ENCODE data around the gene ADGRA1.

ADGRA1 gene

DNA sequence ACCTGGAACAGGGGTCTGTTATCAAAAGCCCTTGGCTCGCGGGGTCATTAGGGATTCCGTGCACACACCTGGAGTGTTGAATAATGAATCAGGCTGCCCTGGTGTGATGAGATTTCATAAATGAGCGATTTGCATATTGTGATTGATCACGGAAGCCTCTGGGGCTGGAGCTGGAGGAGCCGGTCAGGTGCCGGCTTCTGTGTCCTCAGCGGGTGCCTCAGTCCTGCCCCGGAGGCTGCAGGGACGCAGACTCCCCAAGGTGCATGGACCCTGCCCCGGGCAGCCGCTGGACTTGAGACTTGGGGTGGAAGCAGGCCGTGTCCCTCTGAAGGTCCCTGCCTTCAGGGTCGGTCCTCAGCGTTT, 47.9 kb upstream of the ADGRA1 start:
- no peak overlapping the region for H3K4me3 ChIP-seq (ENCODE audit: low read length)
- no peaks in the 10 kb centered on the region for H3K36me3 ChIP-seq (replicated peaks; ENCODE audit: insufficient read depth, low read length)
- TF ChIP-seq, protein P1, sequence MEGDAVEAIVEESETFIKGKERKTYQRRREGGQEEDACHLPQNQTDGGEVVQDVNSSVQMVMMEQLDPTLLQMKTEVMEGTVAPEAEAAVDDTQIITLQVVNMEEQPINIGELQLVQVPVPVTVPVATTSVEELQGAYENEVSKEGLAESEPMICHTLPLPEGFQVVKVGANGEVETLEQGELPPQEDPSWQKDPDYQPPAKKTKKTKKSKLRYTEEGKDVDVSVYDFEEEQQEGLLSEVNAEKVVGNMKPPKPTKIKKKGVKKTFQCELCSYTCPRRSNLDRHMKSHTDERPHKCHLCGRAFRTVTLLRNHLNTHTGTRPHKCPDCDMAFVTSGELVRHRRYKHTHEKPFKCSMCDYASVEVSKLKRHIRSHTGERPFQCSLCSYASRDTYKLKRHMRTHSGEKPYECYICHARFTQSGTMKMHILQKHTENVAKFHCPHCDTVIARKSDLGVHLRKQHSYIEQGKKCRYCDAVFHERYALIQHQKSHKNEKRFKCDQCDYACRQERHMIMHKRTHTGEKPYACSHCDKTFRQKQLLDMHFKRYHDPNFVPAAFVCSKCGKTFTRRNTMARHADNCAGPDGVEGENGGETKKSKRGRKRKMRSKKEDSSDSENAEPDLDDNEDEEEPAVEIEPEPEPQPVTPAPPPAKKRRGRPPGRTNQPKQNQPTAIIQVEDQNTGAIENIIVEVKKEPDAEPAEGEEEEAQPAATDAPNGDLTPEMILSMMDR (IDR thresholded peaks at IDR 0.05; ENCODE audit: low read length): no peak
- TF ChIP-seq EZH2phosphoT487 (IDR thresholded peaks at IDR 0.05; ENCODE audit: low read length) (no peak), EZH2 (optimal IDR thresholded peaks at IDR 0.05; ENCODE audit: low read depth, low read length) (no peak)
- H3K9me3 ChIP-seq (replicated peaks; ENCODE audit: insufficient read depth, low read length): no peaks in the 10 kb centered on the region
- no peak for DNase-seq
- H3F3A ChIP-seq (ENCODE audit: insufficient read depth, low read length): no peaks in the 10 kb centered on the region
- H4K20me1 ChIP-seq (ENCODE audit: insufficient read depth, low read length): no peaks in the 10 kb centered on the region
- H3K9me2 ChIP-seq (replicated peaks; ENCODE audit: insufficient read depth, low read length): no peaks in the 10 kb centered on the region
- no peak overlapping the region for H3K27ac ChIP-seq (ENCODE audit: low read length)
- H3K4me2 ChIP-seq (ENCODE audit: low read depth, low read length): no peak overlapping the region
- H3K9ac ChIP-seq (ENCODE audit: low read length): no peak overlapping the region
- H2AFZ ChIP-seq (ENCODE audit: low read length): no peak overlapping the region
- H3K4me1 ChIP-seq (ENCODE audit: low read length): no peaks in the 10 kb centered on the region
- no peaks in the 10 kb centered on the region for H3K79me2 ChIP-seq (ENCODE audit: low read length)
- peaks cover 63% of the 10 kb centered on the region for H3K27me3 ChIP-seq (replicated peaks; ENCODE audit: insufficient read depth, low read length)

DNA sequence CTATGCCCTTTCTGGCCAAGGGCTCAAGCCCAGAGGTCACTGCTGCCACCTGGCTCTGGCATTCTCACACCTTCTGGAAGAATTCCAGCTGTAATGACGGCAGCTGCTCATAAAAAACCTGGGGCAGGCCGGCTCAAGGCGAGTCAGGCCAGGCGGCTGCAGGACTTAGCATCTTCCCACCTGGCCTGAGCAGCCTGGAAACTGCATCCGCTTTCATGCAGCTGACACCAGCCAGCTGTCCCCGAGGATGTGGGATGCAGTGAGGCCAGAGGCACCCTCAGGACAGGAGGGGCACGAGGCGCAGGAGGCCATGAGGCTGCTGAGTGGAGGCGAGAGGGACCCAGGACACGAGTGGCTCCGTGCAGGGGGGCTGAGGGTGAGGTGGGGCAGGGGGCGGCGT, 47.5 kb upstream of the ADGRA1 start:
- Histone ChIP-seq H3K36me3 (replicated peaks; ENCODE audit: insufficient read depth, low read length) (no peaks in the 10 kb centered on the region), H3K4me1 (ENCODE audit: low read length) (no peaks in the 10 kb centered on the region), H3F3A (ENCODE audit: insufficient read depth, low read length) (no peaks in the 10 kb centered on the region), H3K9me3 (replicated peaks; ENCODE audit: insufficient read depth, low read length) (no peaks in the 10 kb centered on the region), H3K9ac (ENCODE audit: low read length) (no peak overlapping the region), H2AFZ (ENCODE audit: low read length) (no peak overlapping the region), H3K27ac (ENCODE audit: low read length) (no peak overlapping the region), H3K27me3 (replicated peaks; ENCODE audit: insufficient read depth, low read length) (peaks cover 61% of the 10 kb centered on the region), H3K4me3 (ENCODE audit: low read length) (no peak overlapping the region), H4K20me1 (ENCODE audit: insufficient read depth, low read length) (no peaks in the 10 kb centered on the region), H3K79me2 (ENCODE audit: low read length) (no peaks in the 10 kb centered on the region), H3K4me2 (ENCODE audit: low read depth, low read length) (no peak overlapping the region), H3K9me2 (replicated peaks; ENCODE audit: insufficient read depth, low read length) (no peaks in the 10 kb centered on the region)
- DNase-seq: no peak
- TF ChIP-seq, protein P1 (IDR thresholded peaks at IDR 0.05; ENCODE audit: low read length): no peak
- TF ChIP-seq EZH2 (optimal IDR thresholded peaks at IDR 0.05; ENCODE audit: low read depth, low read length): no peak
- TF ChIP-seq EZH2phosphoT487 (IDR thresholded peaks at IDR 0.05; ENCODE audit: low read length): no peak

DNA sequence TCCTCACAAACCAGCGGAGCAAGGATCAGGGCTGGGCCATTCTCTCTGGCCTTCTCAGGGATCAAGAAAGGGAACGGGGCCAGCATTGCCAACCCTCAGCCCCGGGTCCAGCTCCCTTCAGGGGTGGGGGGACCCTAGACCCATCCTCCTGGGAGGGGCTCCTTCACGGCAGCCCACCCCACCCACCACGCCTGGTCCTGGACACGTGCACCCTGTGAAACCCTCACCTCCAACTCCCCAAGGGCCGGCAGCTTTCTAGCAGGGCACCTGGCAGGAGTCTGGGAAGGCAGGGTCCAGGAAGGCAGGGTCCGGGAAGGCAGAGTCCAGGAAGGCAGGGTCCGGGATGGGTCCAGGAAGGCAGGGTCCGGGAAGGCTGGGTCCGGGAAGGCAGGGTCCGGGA, 46.6 kb upstream of the ADGRA1 start:
- H3K4me3 ChIP-seq (ENCODE audit: low read length): no peak overlapping the region
- peaks cover 55% of the 10 kb centered on the region for H3K27me3 ChIP-seq (replicated peaks; ENCODE audit: insufficient read depth, low read length)
- DNase-seq: no peak
- no peaks in the 10 kb centered on the region for H3K4me1 ChIP-seq (ENCODE audit: low read length)
- no peaks in the 10 kb centered on the region for H3K36me3 ChIP-seq (replicated peaks; ENCODE audit: insufficient read depth, low read length)
- no peaks in the 10 kb centered on the region for H3K9me2 ChIP-seq (replicated peaks; ENCODE audit: insufficient read depth, low read length)
- H4K20me1 ChIP-seq (ENCODE audit: insufficient read depth, low read length): no peaks in the 10 kb centered on the region
- no peak overlapping the region for H3K27ac ChIP-seq (ENCODE audit: low read length)
- no peak overlapping the region for H3K9ac ChIP-seq (ENCODE audit: low read length)
- no peaks in the 10 kb centered on the region for H3K9me3 ChIP-seq (replicated peaks; ENCODE audit: insufficient read depth, low read length)
- TF ChIP-seq EZH2phosphoT487 (IDR thresholded peaks at IDR 0.05; ENCODE audit: low read length): no peak
- H3K4me2 ChIP-seq (ENCODE audit: low read depth, low read length): no peak overlapping the region
- H3K79me2 ChIP-seq (ENCODE audit: low read length): no peaks in the 10 kb centered on the region
- no peak overlapping the region for H2AFZ ChIP-seq (ENCODE audit: low read length)
- H3F3A ChIP-seq (ENCODE audit: insufficient read depth, low read length): no peaks in the 10 kb centered on the region

DNA sequence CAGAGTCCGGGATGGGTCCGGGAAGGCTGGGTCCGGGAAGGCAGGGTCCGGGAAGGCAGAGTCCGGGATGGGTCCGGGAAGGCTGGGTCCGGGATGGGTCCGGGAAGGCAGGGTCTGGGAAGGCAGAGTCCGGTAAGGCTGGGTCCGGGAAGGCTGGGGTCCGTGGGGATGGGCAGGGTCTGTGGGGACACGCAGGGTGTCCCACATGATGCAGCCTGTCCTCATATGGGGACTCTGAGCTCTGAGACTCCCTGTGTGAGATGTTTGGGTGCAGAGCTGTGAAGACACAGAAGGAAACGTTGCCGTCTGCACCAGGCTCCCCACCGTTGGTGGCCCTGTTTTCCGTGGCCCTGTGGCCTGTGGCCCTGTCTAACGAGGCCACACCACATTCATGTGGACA, 45.7 kb upstream of the ADGRA1 start:
- Histone ChIP-seq H3K27me3 (replicated peaks; ENCODE audit: insufficient read depth, low read length) (peaks cover 56% of the 10 kb centered on the region), H3K4me3 (ENCODE audit: low read length) (no peak overlapping the region), H3K27ac (ENCODE audit: low read length) (no peak overlapping the region), H3K9me3 (replicated peaks; ENCODE audit: insufficient read depth, low read length) (no peaks in the 10 kb centered on the region), H3K79me2 (ENCODE audit: low read length) (no peaks in the 10 kb centered on the region), H3K4me2 (ENCODE audit: low read depth, low read length) (no peak overlapping the region), H4K20me1 (ENCODE audit: insufficient read depth, low read length) (no peaks in the 10 kb centered on the region), H2AFZ (ENCODE audit: low read length) (no peak overlapping the region), H3K36me3 (replicated peaks; ENCODE audit: insufficient read depth, low read length) (no peaks in the 10 kb centered on the region), H3K9ac (ENCODE audit: low read length) (no peak overlapping the region), H3K4me1 (ENCODE audit: low read length) (no peaks in the 10 kb centered on the region), H3K9me2 (replicated peaks; ENCODE audit: insufficient read depth, low read length) (no peaks in the 10 kb centered on the region), H3F3A (ENCODE audit: insufficient read depth, low read length) (no peaks in the 10 kb centered on the region)
- no peak for DNase-seq
- TF ChIP-seq EZH2phosphoT487 (IDR thresholded peaks at IDR 0.05; ENCODE audit: low read length) (no peak), EZH2 (optimal IDR thresholded peaks at IDR 0.05; ENCODE audit: low read depth, low read length) (no peak)
- TF ChIP-seq, protein P1 (IDR thresholded peaks at IDR 0.05; ENCODE audit: low read length): no peak

Data from MM.1S (cell line).